HG03060 (cell line): ENCODE results near the gene STK10.

ENCODE experiments used
- ATAC-seq: cut with Tn5 transposase; IDR thresholded peaks from one replicate; pipeline ENCODE4 v1.9.1; 2021; ENCODE audit warnings: low read depth, moderate number of reproducible peaks; ENCODE audit not compliant: unreplicated experiment

The STK10 gene

DNA sequence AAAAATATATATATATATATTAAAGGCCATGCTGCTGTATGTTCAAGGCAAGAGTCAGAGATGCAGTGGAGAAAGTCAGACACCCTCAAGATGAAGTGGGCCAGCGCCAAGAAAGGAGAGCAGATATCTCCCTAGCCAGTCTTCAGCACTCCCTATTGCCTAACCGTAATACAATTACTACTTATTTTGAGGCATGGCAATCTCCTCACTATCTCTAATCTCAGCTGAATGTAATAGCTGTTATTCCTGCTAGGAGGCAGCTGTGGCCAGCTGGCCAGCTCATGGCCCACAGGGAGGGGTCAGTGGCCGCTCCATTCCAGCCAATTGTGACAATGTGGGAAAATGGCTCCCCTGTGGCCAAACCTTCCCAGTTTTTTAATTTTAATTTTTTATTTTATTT, 94.1 kb downstream of the STK10 start:
- ATAC-seq, result no peak

DNA sequence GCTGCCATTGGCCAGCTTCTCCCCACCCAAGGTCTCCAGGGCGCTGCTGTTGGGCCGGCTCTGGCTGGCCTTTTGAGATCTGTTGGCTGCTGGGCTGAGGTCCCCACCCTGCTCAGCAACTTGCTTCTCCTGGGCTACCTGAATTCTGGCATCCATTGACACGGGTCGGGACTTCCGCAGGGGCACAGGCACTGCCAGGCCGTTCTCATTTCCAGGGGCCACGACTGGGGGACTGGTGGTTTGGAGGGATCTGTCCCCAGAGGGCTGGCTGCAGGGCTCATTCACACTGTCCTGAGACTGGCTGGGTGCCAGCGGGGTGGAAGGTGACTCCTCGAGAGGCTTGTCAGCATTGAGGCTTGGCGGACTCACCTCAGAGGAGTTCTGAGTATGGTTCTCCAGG, 94.5 kb downstream of the STK10 start:
- no peak for ATAC-seq

DNA sequence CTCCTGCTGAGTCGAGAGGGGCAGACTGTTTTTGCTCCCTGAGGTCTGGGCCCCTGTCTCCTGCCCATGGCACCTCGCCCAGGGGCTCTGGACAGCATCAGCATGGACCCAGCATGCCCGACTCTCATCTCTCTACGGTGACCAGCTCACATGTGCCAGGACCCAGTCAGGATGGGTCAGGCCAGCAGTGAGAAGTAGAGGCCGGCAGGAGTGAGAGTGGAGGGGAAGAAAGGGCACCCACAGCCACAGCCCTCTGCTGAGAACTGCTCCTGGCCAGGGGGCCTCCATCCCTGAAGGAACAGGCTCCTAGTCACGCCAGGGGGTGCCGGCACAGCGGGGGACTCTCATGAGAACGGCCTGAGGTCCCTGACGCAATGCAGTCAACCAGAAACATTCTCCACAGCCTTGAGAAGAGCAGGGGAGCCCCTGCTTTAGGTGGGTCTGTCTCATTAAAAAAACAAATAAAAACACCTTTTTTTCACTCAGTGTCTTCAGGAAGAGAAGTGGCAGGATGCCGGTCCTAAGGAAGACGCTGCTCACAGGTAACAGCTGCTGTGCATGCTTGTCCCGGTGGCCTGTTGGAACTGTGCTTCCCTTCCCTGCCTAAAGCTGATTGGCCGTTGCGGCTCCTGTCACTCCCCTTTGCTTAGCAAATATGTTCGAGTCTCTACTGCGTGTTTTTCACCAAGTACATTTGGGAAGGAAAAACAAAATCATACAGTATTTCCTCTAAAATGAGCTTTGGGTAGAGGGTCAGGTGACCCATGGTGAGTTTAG, 95.9 kb downstream of the STK10 start:
- no peak for ATAC-seq

DNA sequence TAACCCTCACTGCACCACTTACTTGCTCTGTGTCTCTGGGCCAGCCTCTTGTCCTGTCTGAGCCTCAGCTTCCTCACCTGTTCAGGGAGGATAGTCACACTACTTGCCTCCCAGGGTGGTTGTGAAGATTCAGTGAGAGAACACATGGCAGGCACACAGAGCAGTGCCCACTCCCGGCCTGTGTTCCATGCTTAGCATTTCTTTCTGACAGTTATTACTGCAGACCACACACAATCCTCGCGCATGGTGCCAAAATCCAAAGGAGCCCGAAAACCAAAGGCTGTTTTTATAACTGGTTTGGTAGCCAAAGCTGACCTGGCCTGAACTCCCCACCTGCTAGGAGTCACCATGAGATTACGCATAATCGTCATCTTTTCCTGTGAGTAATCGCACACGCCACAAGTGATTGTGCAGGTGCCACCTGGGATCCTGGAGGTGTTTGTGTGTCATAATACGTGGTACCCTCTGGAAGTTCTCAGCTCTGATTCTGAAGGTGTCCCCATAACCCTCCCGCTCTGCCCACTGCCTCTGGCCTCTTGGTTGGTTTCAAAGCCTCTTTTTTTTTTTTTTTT, 97.0 kb downstream of the STK10 start:
- ATAC-seq, result no peak

- no peak for ATAC-seq
These were observed 98.5 kb downstream of the STK10 start for GRCh38 chr5:172089298-172090117.

GRCh38 chr5:172088801-172089200, 99.2 kb downstream of the STK10 start:
- ATAC-seq, result no peak

DNA sequence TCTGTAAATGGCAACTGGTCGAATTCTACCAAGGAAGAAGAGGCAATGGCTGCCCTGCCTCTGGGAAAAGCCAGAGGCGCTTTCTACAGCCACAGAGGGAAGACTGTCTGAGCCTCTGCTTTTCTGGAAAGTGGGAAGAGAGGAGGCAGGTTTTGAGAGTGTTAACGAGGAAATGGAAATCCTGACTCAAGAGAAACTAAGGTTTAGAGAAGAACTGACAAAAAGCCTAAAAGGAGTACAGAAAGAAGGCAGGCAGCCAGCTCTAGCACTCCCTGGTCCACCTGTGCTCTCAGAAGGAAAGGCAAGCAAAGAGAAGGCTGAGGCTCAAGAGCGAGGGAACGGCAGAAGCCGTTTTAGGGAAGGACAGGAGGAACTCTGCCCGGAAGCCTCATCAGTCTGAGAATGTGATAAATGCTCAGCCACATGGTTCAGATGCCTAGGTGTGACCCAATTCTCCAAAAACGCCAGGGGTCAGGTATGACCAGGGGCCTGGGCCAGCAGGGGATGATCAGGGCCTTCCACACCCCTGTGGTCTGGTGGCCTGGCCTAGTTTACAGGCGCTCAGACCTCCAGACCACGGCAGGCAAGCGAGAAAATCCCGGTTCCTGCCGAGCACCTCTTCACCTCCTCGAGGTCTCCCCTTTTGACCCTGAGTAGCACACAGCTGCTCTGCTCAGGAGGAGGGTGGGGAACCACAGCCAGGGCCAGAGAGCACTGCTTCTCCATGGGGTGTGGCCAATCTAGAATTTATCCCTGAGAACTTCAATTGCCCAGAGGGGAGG, 101.6 kb downstream of the STK10 start:
- no peak for ATAC-seq

DNA sequence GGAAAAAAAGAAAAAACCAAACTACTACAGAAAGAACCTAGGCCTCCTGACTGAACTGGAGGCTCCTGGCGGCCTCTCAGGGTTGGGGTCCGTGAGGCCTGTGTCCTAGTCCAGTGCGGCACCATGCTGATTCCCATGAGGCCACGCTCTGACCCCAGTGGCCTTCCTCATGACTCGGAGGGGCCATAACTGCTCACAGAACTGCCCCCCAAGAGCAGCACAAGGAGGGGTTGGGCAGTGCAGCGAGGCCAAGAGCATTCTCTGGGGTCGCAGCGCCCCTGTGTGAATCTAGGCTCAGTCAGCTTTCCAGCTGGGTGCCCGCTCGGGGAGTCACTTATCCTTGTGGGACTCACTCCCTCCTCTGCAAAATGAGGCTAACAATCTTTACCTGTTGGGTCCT, 102.3 kb downstream of the STK10 start:
- no peak for ATAC-seq

DNA sequence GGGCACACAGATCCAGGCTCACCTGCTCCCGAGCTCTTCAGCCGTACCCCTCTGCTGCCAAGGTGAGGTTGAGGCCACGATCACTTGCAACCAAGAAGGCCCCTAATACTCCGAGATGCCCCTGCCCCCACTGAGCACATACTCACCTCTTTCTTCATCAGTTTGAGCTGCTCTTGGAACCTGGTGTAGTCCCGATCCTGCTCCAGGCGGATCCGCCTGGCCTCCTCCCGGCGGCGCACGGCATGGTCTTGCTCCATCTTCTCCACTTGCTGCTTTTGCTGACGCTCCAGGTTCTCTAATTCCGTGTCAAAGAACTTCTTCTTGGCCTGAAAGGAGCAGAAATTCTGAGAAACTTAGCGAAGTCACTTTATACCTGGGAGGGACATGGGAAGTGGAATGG, 105.8 kb downstream of the STK10 start:
- no peak for ATAC-seq

DNA sequence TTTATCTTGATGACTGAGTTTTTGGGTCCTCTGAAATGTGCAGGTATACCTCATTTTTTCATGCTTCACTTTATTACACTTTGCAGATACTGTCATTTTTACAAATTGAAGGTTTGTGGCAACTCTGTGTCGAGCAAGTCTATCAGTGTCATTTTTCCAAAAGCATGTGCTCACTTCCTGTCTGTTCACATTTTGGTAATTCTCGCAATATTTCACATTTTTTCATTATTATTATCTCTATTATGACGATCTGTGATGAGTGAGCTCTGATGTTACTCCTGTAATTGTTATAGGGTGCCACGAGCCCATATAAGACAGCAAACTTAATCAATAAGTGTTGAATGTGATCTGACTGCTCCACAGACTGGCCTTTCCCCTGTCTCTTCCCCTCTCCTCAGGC, 108.1 kb downstream of the STK10 start:
- ATAC-seq, result no peak

- ATAC-seq, result no peak
These were observed 109.2 kb downstream of the STK10 start for GRCh38 chr5:172078726-172079345.

DNA sequence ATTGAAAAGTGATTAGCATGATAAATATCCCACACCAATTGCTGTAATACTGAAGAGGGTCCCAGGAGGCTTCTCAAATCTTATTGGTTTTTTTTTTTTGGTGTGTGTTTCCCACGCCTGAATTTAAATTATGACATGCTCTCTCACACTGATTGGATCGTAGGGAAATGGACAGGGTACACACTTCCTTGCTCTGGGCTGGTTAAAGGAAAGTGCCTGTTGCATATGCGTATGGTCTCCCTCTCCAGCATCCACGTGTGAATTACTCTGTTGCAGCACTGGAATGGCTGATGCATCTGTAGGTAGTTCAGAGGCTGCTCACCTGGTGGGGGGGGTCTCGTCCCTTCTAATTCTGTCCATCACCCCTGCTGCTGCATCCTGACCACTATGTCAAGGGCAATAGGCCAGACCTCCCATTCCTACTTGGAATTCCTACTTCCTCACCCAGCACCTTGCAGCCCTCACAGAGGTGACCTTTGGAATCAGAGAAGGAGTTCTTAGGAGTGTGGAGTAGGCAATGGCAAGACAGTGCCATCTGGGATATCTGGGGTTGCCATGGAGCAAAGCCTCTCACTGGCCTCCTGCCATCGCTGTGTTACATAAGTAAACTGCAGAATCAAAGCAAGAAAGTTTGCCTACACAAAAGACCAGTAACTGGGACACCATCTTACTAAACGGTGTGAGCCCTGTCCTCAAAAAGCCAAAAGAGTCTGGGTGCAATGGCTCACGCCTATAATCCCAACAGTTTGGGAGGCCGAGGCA, 110.2 kb downstream of the STK10 start:
- no peak for ATAC-seq

- no peak for ATAC-seq
These were observed 111.2 kb downstream of the STK10 start for GRCh38 chr5:172076761-172077244.

GRCh38 chr5:172075656-172076055, 112.4 kb downstream of the STK10 start:
- ATAC-seq, result no peak

DNA sequence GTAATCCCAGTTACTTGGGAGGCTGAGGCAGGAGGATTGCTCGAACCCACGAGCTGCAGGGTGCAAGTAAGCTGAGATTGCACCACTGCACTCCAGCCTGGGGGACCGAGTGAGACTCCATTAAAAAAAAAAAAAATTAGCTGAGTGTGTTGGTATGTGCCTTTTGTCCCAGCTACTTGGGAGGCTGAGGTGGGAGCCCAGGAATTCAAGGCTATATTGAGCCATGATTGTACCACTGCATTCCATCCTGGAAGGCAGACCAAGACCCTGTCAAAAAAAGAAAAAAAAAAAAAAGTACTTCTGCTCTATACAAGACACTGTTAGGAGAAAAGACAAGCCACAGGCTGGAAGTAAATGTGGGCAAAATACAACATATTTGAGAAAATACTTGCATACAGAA, 113.1 kb downstream of the STK10 start:
- no peak for ATAC-seq

DNA sequence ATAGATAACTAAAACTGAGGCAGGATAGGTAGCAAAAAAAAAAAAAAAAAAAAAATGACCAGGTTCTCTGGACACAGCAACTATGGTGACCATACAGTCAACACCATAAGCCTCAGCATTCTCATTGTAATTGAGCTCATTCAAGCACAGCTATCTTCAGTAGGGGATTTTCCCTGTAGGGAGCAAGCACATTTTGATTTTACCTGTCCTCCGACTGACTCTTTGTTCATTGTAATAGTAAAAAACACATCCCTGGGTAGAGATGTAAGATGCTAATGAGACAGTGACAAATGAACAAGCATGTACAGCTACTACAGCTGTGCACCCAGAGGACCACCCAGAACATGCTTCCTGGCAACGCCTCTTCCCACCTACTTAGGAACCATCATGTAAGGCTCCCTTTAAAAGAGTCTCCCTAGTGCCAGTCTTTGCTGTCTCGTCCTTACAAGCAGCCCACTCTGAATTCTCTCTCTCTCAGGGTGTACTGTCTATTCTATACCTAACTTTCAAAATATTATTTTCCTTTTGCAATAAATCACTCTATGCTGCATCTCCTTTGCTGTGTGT, 116.6 kb downstream of the STK10 start:
- no peak for ATAC-seq

DNA sequence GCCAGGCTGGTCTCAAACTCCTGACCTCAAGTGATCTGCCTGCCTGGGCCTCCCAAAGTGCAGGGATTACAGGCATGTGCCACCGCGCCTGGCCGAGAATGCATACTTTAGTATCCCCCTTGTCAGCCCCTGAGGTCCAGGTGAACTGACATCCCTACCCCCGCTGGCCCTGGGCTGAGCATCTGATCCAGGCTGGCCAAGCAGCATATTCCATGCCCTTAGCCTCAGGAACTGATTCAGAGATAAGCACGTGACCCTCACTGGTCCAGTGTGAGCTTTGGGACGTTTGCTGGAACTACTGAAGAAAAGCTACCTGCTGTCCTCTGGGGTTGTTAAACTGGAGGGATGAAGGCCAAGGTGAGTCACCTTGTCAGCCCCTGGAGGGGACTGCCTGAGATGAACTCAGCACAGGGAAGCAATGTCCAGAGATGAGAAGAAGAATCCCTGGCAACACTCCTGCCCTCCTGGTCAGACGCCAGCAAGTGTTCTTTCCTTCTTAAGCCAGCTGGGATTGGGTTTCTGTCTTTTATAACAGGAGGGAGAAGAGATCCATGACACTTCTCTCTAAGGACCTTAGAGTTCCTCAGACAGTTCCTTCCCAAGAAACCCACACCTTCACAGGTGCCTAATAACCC, 122.5 kb downstream of the STK10 start:
- ATAC-seq, result no peak

- ATAC-seq, result no peak
These were observed 123.3 kb downstream of the STK10 start for GRCh38 chr5:172064766-172065165.

- ATAC-seq, result no peak
These were observed 123.7 kb downstream of the STK10 start for GRCh38 chr5:172064358-172064757.
